HepG2 (cell line): ENCODE measurements around the gene OSBPL9. TPM values are rescaled to one million over a fixed set of nuclear protein-coding genes. Genes with fewer than 3 reads are reported as not detected.

ENCODE experiments used
- ARID4A ChIP-seq: sonication (generic); formaldehyde crosslinking; IDR thresholded peaks from 2 replicates; pipeline ENCODE4 v1.5.0; 2020; ENCODE audit warnings: mild to moderate bottlenecking, missing genetic modification reagents, borderline replicate concordance
- ZBTB49 ChIP-seq: sonication (generic); formaldehyde crosslinking; IDR thresholded peaks from 2 replicates; pipeline ENCODE4 v1.4.0; 2020; ENCODE audit warnings: missing genetic modification reagents, borderline replicate concordance
- ZNF18 ChIP-seq: sonication (generic); formaldehyde crosslinking; IDR thresholded peaks from 2 replicates; pipeline ENCODE4 v1.8.0; 2022; ENCODE audit warnings: mild to moderate bottlenecking, missing genetic modification reagents; ENCODE audit not compliant: insufficient replicate concordance
- ZNF430 ChIP-seq: sonication (generic); formaldehyde crosslinking; IDR thresholded peaks from 2 replicates; pipeline ENCODE4 v1.9.0; 2021; ENCODE audit warnings: mild to moderate bottlenecking, missing genetic modification reagents
- polyA plus RNA-seq, 8 experiments: library from polyadenylated mRNA; depleted of rRNA in 3 of 8; stranded (reverse) in 7 of 8; unstranded in 1 of 8; fragments of >200 nt; fragmentation: Illumina TruSeq in 4 of 8; extraction: Trizol in 4 of 8; gene quantifications; 2 replicates each; pipeline versions ENCODE4 v1.2.1 to v1.2.3, GENCODE V29; 2011 to 2016; ENCODE audit warnings: low read depth in 4 of 8, missing spikeins in 1 of 8, mixed read lengths in 1 of 8; ENCODE audit not compliant: insufficient read depth in 1 of 8
- total RNA-seq, 5 experiments: library from RNA; depleted of rRNA; stranded (reverse); fragments of >200 nt; fragmentation: Illumina TruSeq; extraction: Trizol; gene quantifications; 2 replicates each; pipeline ENCODE4 v1.2.3, GENCODE V29; 2016; ENCODE audit warnings: low read depth in 1 of 5

The OSBPL9 gene
- total and polyA plus RNA-seq, 2 of the 13 experiments (the other 11 are each of a cell fraction or from before 2014, with no cell fraction given): 83.6 to 142 TPM

DNA sequence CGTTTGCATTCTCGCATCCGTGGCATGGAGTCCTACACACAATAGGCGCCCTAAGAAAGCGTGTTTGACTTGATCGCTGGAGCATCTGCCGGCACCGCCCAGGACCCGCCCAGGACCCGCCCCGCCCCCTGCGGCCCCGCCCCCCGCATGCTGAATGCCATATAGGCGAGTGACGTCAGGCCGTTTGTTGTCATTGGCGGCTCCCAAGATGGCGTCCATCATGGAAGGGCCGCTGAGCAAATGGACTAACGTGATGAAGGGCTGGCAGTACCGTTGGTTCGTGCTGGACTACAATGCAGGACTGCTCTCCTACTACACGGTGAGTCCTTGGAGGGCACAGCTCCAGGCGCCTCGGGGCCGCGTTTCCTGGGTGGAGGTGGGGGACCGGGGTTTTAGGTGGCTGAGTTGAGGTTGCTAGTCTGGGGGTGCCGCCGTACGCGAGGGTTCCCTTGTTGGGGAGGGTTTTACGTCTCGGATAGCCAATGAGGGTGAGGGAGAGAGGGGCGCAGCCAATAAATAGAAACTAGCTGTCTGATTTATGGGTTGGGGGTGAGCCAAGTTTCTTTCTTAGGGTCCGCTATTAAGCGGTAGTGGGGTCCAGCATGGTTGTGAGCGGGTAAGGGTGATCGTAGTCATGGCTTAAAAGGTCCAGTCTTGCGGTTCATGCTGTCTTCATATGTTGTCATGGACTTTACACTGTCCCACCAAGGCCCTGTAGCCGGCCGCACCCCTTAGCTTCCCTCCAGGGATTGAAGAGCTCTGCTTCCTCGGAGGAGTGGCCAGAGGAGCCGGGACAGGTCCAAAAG is at the start of gene OSBPL9 (continued):
- TF ChIP-seq ARID4A (peak; percentile 61; the same call in 1 of the 2 replicates), ZNF430 (no peak), ZBTB49 (CRISPR knock-in tag) (no peak), ZNF18 (CRISPR knock-in tag) (no peak)
